Osteocyte (in vitro differentiated cells): ENCODE data around the gene MGAT5. TPM values are rescaled to one million over a fixed set of nuclear protein-coding genes. Genes with fewer than 3 reads are reported as not detected.

Source experiments
- DNase-seq: peaks from one replicate; pipeline ENCODE4 v3.0.0; 2021; ENCODE audit warnings: mixed read lengths; ENCODE audit not compliant: unreplicated experiment; ENCODE audit errors: extremely low spot score
- H3K27ac Mint-ChIP-seq: one replicate; pipeline ENCODE4 v1.8.0; 2021; ENCODE audit warnings: mild to moderate bottlenecking, mixed read lengths; ENCODE audit not compliant: unreplicated experiment
- H3K27me3 Mint-ChIP-seq: one replicate; pipeline ENCODE4 v1.8.0; 2021; ENCODE audit warnings: mixed read lengths; ENCODE audit not compliant: unreplicated experiment
- H3K36me3 Mint-ChIP-seq: one replicate; pipeline ENCODE4 v1.8.0; 2021; ENCODE audit warnings: mixed read lengths; ENCODE audit not compliant: unreplicated experiment
- H3K4me1 Mint-ChIP-seq: one replicate; pipeline ENCODE4 v1.8.0; 2021; ENCODE audit warnings: mixed read lengths; ENCODE audit not compliant: unreplicated experiment
- H3K4me3 Mint-ChIP-seq: one replicate; pipeline ENCODE4 v1.8.0; 2021; ENCODE audit warnings: mild to moderate bottlenecking, moderate library complexity, mixed read lengths; ENCODE audit not compliant: unreplicated experiment
- H3K9me3 Mint-ChIP-seq: one replicate; pipeline ENCODE4 v1.8.0; 2021; ENCODE audit warnings: mixed read lengths; ENCODE audit not compliant: unreplicated experiment
- total RNA-seq: library from RNA; stranded (reverse); gene quantifications from 2 replicates; pipeline ENCODE4 v1.2.1, GENCODE V29; 2021
- TF ChIP-seq, protein P1 (sequence below): fragments of 200-600 bp; sonication (generic); IDR thresholded peaks from 2 replicates; pipeline ENCODE4 v1.5.0; 2021; ENCODE audit warnings: antibody characterized with exemption, mild to moderate bottlenecking, moderate library complexity

Gene MGAT5
- total RNA-seq, 1 donor from 2014 or later: 22.6 TPM

DNA sequence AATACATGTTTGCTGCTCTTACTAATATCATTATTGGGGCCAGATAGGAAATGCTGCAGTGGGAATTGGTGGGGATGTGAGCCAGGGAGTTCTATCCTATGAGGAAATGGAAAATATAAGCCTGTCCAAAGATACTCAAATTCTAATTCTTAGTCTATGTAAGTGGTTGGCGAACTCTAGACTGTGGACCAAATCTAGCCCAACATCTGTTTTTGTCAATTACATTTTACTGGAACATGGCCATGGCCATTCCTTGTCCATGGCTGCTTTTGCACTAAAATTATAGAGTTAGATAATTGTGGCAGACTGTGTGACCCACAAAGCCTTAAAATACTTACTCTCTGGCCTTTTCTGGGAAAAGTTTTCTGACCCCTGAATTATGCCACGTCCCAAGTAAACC is 113.3 kb downstream of the MGAT5 start:
- no peak overlapping the region for H3K4me3 Mint-ChIP-seq
- H3K27me3 Mint-ChIP-seq: no peaks in the 10 kb centered on the region
- no peak for DNase-seq
- H3K27ac Mint-ChIP-seq: no peak overlapping the region
- no peaks in the 10 kb centered on the region for H3K36me3 Mint-ChIP-seq
- no peaks in the 10 kb centered on the region for H3K9me3 Mint-ChIP-seq
- peaks cover 8% of the 10 kb centered on the region for H3K4me1 Mint-ChIP-seq
- TF ChIP-seq, protein P1, sequence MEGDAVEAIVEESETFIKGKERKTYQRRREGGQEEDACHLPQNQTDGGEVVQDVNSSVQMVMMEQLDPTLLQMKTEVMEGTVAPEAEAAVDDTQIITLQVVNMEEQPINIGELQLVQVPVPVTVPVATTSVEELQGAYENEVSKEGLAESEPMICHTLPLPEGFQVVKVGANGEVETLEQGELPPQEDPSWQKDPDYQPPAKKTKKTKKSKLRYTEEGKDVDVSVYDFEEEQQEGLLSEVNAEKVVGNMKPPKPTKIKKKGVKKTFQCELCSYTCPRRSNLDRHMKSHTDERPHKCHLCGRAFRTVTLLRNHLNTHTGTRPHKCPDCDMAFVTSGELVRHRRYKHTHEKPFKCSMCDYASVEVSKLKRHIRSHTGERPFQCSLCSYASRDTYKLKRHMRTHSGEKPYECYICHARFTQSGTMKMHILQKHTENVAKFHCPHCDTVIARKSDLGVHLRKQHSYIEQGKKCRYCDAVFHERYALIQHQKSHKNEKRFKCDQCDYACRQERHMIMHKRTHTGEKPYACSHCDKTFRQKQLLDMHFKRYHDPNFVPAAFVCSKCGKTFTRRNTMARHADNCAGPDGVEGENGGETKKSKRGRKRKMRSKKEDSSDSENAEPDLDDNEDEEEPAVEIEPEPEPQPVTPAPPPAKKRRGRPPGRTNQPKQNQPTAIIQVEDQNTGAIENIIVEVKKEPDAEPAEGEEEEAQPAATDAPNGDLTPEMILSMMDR: no peak

DNA sequence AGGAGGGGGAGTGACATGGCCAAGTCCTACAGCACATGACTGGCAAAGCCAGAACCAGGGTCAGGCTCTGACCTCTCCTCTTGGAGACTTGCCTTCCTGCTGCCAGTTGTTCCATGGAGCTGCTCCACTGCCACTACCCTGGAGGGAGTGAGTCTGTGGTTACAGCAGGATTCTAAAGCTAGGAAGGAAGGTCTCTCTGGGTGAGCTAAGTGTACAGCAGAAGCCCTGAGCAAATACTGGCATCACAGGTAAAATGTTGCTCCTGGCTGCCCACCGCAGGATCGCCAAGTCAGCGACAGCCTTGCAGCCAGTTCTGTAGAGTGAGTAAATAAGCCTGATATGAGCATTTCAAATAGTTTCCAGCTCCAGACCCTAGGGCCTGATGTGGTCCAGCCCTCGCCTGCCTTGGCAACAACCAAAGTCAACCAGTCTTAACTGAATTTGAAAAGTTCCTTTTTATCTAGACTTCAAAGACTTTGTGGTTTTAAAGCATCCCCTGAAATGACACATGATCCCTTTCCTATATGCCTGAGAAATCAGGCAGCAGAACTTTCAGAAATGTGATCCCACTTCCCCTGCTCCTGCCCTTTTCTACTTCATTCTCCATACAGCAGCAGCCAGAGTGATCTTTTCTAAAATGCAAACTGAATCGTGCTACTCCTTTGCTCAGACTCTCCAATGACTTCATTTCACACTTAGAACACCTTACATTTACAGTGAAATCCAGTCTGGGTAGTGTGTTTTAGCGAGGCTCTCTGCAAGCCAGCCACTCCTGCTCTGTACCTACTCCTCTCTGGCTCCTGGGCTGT is 114.3 kb downstream of the MGAT5 start:
- Mint-ChIP-seq H3K36me3 (no peaks in the 10 kb centered on the region), H3K27me3 (no peaks in the 10 kb centered on the region), H3K4me1 (peaks cover 17% of the 10 kb centered on the region), H3K4me3 (no peak overlapping the region), H3K27ac (no peak overlapping the region), H3K9me3 (no peaks in the 10 kb centered on the region)
- TF ChIP-seq, protein P1: no peak
- DNase-seq: no peak

DNA sequence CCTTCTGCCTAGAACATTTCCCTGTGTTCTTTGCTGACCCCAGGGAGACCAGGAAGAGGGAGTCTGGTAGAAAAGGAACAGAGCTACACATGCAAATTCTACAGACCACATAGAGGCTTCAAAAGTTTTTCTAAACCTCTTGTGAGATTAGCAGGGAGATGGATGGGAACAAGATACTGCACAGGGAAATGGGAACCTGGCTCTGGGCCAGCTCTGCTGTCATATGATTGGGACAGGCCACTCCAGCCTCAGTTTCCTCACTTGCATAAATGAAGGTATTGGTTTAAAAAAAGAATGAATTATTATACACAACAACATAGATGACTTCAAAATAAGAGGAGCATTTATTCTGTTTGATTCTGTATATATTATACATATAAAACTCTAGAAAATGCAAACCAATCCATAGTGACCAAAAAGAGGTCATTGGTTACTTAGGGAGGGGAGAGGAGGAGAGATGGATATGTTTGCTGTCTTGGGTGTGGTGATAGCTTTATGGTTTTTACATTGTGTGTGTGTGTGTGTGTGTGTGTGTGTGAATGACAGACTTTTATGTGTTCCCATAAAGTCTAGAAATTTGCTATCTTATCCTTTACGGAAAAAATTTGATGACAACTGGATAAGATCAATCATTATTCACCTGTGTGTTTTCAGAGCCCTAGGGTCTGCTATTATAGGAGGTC is 115.5 kb downstream of the MGAT5 start:
- peaks cover 19% of the 10 kb centered on the region for H3K4me1 Mint-ChIP-seq
- no peak for DNase-seq
- no peak overlapping the region for H3K27ac Mint-ChIP-seq
- H3K4me3 Mint-ChIP-seq: no peak overlapping the region
- no peaks in the 10 kb centered on the region for H3K9me3 Mint-ChIP-seq
- TF ChIP-seq, protein P1: no peak
- no peaks in the 10 kb centered on the region for H3K27me3 Mint-ChIP-seq
- H3K36me3 Mint-ChIP-seq: no peaks in the 10 kb centered on the region

DNA sequence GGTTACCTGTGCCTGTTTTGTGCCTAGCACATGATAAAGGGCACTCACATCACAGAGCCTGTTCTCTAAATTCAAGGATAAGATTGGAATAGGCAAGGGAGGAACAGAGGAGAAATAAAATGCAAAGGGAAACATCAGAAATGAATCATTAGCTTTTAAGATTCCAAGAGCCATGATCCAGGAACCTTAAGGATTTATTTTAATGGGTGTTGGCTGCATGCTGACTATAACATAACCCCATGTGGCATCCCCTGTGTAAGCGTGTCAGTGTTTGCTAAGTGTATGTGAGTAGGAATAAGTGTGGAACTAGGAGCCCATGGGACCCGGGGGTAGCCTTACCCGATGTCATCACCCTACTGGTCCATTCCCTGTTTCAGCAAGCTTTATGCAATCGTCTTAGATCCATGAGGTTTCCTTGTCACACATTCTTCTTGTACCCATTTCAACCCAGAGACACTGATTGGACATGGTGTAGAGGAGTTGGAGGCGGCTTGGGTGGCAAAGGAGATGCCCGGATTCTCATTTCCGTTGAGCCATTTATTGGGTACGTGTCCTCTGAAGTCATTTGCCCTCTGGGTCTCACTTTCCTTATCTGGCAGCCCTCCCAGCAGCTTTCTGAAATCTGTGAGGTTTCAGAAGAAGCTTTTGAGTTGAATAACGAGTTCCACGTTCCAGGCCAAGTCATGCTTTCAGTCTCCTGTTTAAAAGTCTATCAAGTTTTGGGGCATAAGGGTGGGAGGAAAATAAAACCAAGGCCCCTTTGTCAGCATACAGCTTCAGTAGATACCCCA is 117.0 kb downstream of the MGAT5 start:
- Mint-ChIP-seq H3K4me3 (no peak overlapping the region), H3K4me1 (peaks cover 19% of the 10 kb centered on the region), H3K9me3 (no peaks in the 10 kb centered on the region), H3K36me3 (no peaks in the 10 kb centered on the region), H3K27ac (no peak overlapping the region), H3K27me3 (no peaks in the 10 kb centered on the region)
- TF ChIP-seq, protein P1: no peak
- DNase-seq: no peak
